ENCODE results near the gene CHCHD3.

DNA sequence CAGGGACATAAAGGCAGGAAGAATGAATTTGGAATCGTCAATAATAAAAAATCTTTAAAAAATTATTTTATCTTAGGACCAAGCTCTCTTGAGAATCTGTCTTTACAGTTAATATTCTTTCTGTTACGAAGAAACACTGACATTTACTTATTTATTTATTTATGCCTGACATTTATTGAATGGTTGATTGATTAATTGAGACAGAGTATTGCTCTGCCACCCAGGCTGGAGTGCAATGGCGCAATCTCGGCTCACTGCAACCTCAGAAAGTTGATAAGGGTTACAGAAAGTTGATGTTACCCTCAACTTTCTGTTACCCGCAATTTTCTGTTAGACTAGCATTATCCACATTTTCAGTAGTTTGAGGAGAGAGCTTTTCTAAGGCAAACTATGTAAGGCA is 70.1 kb downstream of the CHCHD3 start:
- TF ChIP-seq, protein P1, sequence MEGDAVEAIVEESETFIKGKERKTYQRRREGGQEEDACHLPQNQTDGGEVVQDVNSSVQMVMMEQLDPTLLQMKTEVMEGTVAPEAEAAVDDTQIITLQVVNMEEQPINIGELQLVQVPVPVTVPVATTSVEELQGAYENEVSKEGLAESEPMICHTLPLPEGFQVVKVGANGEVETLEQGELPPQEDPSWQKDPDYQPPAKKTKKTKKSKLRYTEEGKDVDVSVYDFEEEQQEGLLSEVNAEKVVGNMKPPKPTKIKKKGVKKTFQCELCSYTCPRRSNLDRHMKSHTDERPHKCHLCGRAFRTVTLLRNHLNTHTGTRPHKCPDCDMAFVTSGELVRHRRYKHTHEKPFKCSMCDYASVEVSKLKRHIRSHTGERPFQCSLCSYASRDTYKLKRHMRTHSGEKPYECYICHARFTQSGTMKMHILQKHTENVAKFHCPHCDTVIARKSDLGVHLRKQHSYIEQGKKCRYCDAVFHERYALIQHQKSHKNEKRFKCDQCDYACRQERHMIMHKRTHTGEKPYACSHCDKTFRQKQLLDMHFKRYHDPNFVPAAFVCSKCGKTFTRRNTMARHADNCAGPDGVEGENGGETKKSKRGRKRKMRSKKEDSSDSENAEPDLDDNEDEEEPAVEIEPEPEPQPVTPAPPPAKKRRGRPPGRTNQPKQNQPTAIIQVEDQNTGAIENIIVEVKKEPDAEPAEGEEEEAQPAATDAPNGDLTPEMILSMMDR (tag by site-specific recombination; IDR thresholded peaks at IDR 0.05), result no peak
- TF ChIP-seq YY1 (tag by site-specific recombination; IDR thresholded peaks at IDR 0.05), result no peak
- TF ChIP-seq, protein P2, sequence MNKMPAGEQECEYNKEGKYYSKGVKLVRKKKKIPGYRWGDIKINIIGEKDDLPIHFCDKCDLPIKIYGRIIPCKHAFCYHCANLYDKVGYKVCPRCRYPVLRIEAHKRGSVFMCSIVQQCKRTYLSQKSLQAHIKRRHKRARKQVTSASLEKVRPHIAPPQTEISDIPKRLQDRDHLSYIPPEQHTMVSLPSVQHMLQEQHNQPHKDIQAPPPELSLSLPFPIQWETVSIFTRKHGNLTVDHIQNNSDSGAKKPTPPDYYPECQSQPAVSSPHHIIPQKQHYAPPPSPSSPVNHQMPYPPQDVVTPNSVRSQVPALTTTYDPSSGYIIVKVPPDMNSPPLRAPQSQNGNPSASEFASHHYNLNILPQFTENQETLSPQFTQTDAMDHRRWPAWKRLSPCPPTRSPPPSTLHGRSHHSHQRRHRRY (tag by site-specific recombination; IDR thresholded peaks at IDR 0.05), result no peak
- no peak for TF ChIP-seq ZIC2 (tag by site-specific recombination; IDR thresholded peaks at IDR 0.05)
- TF ChIP-seq, protein P3, sequence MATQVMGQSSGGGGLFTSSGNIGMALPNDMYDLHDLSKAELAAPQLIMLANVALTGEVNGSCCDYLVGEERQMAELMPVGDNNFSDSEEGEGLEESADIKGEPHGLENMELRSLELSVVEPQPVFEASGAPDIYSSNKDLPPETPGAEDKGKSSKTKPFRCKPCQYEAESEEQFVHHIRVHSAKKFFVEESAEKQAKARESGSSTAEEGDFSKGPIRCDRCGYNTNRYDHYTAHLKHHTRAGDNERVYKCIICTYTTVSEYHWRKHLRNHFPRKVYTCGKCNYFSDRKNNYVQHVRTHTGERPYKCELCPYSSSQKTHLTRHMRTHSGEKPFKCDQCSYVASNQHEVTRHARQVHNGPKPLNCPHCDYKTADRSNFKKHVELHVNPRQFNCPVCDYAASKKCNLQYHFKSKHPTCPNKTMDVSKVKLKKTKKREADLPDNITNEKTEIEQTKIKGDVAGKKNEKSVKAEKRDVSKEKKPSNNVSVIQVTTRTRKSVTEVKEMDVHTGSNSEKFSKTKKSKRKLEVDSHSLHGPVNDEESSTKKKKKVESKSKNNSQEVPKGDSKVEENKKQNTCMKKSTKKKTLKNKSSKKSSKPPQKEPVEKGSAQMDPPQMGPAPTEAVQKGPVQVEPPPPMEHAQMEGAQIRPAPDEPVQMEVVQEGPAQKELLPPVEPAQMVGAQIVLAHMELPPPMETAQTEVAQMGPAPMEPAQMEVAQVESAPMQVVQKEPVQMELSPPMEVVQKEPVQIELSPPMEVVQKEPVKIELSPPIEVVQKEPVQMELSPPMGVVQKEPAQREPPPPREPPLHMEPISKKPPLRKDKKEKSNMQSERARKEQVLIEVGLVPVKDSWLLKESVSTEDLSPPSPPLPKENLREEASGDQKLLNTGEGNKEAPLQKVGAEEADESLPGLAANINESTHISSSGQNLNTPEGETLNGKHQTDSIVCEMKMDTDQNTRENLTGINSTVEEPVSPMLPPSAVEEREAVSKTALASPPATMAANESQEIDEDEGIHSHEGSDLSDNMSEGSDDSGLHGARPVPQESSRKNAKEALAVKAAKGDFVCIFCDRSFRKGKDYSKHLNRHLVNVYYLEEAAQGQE (tag by site-specific recombination; IDR thresholded peaks at IDR 0.05), result no peak
- TF ChIP-seq, protein P4, sequence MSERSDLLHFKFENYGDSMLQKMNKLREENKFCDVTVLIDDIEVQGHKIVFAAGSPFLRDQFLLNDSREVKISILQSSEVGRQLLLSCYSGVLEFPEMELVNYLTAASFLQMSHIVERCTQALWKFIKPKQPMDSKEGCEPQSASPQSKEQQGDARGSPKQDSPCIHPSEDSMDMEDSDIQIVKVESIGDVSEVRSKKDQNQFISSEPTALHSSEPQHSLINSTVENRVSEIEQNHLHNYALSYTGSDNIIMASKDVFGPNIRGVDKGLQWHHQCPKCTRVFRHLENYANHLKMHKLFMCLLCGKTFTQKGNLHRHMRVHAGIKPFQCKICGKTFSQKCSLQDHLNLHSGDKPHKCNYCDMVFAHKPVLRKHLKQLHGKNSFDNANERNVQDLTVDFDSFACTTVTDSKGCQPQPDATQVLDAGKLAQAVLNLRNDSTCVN (tag by site-specific recombination; optimal IDR thresholded peaks at IDR 0.05), result no peak
- TF ChIP-seq HOXA7 (CRISPR knock-in tag; IDR thresholded peaks at IDR 0.05; ENCODE audit: borderline replicate concordance), result no peak
- no peak for TF ChIP-seq ZNF37A (tag by site-specific recombination; IDR thresholded peaks at IDR 0.05)
- TF ChIP-seq, protein P5, sequence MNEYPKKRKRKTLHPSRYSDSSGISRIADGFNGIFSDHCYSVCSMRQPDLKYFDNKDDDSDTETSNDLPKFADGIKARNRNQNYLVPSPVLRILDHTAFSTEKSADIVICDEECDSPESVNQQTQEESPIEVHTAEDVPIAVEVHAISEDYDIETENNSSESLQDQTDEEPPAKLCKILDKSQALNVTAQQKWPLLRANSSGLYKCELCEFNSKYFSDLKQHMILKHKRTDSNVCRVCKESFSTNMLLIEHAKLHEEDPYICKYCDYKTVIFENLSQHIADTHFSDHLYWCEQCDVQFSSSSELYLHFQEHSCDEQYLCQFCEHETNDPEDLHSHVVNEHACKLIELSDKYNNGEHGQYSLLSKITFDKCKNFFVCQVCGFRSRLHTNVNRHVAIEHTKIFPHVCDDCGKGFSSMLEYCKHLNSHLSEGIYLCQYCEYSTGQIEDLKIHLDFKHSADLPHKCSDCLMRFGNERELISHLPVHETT (tag by site-specific recombination; IDR thresholded peaks at IDR 0.05), result no peak
- no peak for TF ChIP-seq SCRT1 (tag by site-specific recombination; IDR thresholded peaks at IDR 0.05; ENCODE audit: borderline replicate concordance)
- TF ChIP-seq, protein P6, sequence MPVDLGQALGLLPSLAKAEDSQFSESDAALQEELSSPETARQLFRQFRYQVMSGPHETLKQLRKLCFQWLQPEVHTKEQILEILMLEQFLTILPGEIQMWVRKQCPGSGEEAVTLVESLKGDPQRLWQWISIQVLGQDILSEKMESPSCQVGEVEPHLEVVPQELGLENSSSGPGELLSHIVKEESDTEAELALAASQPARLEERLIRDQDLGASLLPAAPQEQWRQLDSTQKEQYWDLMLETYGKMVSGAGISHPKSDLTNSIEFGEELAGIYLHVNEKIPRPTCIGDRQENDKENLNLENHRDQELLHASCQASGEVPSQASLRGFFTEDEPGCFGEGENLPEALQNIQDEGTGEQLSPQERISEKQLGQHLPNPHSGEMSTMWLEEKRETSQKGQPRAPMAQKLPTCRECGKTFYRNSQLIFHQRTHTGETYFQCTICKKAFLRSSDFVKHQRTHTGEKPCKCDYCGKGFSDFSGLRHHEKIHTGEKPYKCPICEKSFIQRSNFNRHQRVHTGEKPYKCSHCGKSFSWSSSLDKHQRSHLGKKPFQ (tag by site-specific recombination; IDR thresholded peaks at IDR 0.05), result no peak
